B cell (primary cell): Measurements from ENCODE around the gene NEGR1.

Experiments
- CTCF ChIP-seq: fragments of 200-600 bp; IDR thresholded peaks from one replicate; pipeline ENCODE4 v1.8.0; 2022; ENCODE audit warnings: antibody characterized with exemption, mild to moderate bottlenecking
- EZH2 ChIP-seq: IDR thresholded peaks from 2 replicates; pipeline ENCODE4 v1.6.1; 2012; ENCODE audit warnings: borderline replicate concordance, low read depth, mild to moderate bottlenecking, moderate library complexity, low read length; ENCODE audit not compliant: insufficient read depth, poor library complexity, severe bottlenecking

GRCh38 chr1:71428029-71428428, 854.3 kb downstream of the NEGR1 start:
- TF ChIP-seq CTCF: no peak
- TF ChIP-seq EZH2: no peak
